Measurements from ENCODE around the gene OR2L13. TPM values are rescaled to one million over a fixed set of nuclear protein-coding genes. Genes with fewer than 3 reads are reported as not detected.
"Not testable (repeated sequence)": the region's sequence is repeated elsewhere in the genome, so short reads cannot be mapped to it uniquely, and the experiment has no call there.

Gene OR2L13
- not detected in 2 replicates for total RNA-seq

GRCh38 chr1:248094884-248095283 lies at the start of gene OR2L13:
TSS of gene OR2L13 (plus strand) at chr1:248095184. CDS start at chr1:248099376, 4,192 bp downstream.
- no peak for DNase-seq (ENCODE audit: low spot score)
- Mint-ChIP-seq H3K27ac (no peak within 1 kb of the TSS), H3K36me3 (ENCODE audit: low read depth) (no peaks in the 10 kb centered on the region), H3K27me3 (ENCODE audit: insufficient read depth) (no peaks in the 10 kb centered on the region), H3K9me3 (peaks cover 8% of the 10 kb centered on the region), H3K4me3 (no peak within 1 kb of the TSS), H3K4me1 (ENCODE audit: low read depth) (no peaks in the 10 kb centered on the region)
- intact Hi-C loops (cut with micrococcal nuclease) = no loop called here

- intact Hi-C loops (cut with micrococcal nuclease) = no loop called here
- no peak overlapping the region for H3K27ac Mint-ChIP-seq
These were observed 49.8 kb upstream of the OR2L13 start for GRCh38 chr1:248045209-248045608.

GRCh38 chr1:248046536-248046935 lies 48.4 kb upstream of the OR2L13 start, which contains the start of gene OR2L3:
TSS of gene OR2L3 (plus strand) at chr1:248046836. CDS start at chr1:248060682, 13,846 bp downstream.
- peaks cover 17% of the 10 kb centered on the region for H3K9me3 Mint-ChIP-seq
- H3K27ac Mint-ChIP-seq = no peak within 1 kb of the TSS
- no peaks in the 10 kb centered on the region for H3K36me3 Mint-ChIP-seq (ENCODE audit: low read depth)
- no peaks in the 10 kb centered on the region for H3K27me3 Mint-ChIP-seq (ENCODE audit: insufficient read depth)
- intact Hi-C loops (cut with micrococcal nuclease) = no loop called here
- DNase-seq (ENCODE audit: low spot score) = no peak
- H3K4me3 Mint-ChIP-seq = no peak within 1 kb of the TSS
- H3K4me1 Mint-ChIP-seq (ENCODE audit: low read depth) = no peaks in the 10 kb centered on the region

More at GRCh38 chr1:248045209-248045608, 49.8 kb upstream of the OR2L13 start:
- Mint-ChIP-seq H3K4me3 (no peak overlapping the region), H3K27me3 (ENCODE audit: insufficient read depth) (no peaks in the 10 kb centered on the region), H3K9me3 (peaks cover 20% of the 10 kb centered on the region), H3K36me3 (ENCODE audit: low read depth) (no peaks in the 10 kb centered on the region), H3K4me1 (ENCODE audit: low read depth) (no peaks in the 10 kb centered on the region)
- no peak for DNase-seq (ENCODE audit: low spot score)

- no peaks in the 10 kb centered on the region for H3K36me3 Mint-ChIP-seq (ENCODE audit: low read depth)
- no peak overlapping the region for H3K27ac Mint-ChIP-seq
- peaks cover 17% of the 10 kb centered on the region for H3K9me3 Mint-ChIP-seq
- no peak overlapping the region for H3K4me3 Mint-ChIP-seq
- H3K4me1 Mint-ChIP-seq (ENCODE audit: low read depth) = no peaks in the 10 kb centered on the region
- no peak for DNase-seq (ENCODE audit: low spot score)
- intact Hi-C loops (cut with micrococcal nuclease) = no loop called here
- no peaks in the 10 kb centered on the region for H3K27me3 Mint-ChIP-seq (ENCODE audit: insufficient read depth)
These were observed 48.0 kb upstream of the OR2L13 start for GRCh38 chr1:248047008-248047407.

GRCh38 chr1:248054671-248055070 lies 40.3 kb upstream of the OR2L13 start:
- Mint-ChIP-seq H3K4me3 (no peak overlapping the region), H3K4me1 (ENCODE audit: low read depth) (no peaks in the 10 kb centered on the region), H3K9me3 (peaks cover 25% of the 10 kb centered on the region), H3K36me3 (ENCODE audit: low read depth) (no peaks in the 10 kb centered on the region), H3K27ac (no peak overlapping the region), H3K27me3 (ENCODE audit: insufficient read depth) (no peaks in the 10 kb centered on the region)
- intact Hi-C loops (cut with micrococcal nuclease) = no loop called here
- DNase-seq (ENCODE audit: low spot score) = no peak

GRCh38 chr1:248055261-248055660 lies 39.7 kb upstream of the OR2L13 start:
- H3K27me3 Mint-ChIP-seq (ENCODE audit: insufficient read depth) = no peaks in the 10 kb centered on the region
- intact Hi-C loops (cut with micrococcal nuclease) = no loop called here
- H3K27ac Mint-ChIP-seq = no peak overlapping the region
- DNase-seq (ENCODE audit: low spot score) = no peak
- H3K4me3 Mint-ChIP-seq = no peak overlapping the region
- no peaks in the 10 kb centered on the region for H3K36me3 Mint-ChIP-seq (ENCODE audit: low read depth)
- H3K4me1 Mint-ChIP-seq (ENCODE audit: low read depth) = no peaks in the 10 kb centered on the region
- H3K9me3 Mint-ChIP-seq = peaks cover 25% of the 10 kb centered on the region

GRCh38 chr1:248065071-248065470 lies 29.9 kb upstream of the OR2L13 start:
- no peak for DNase-seq (ENCODE audit: low spot score)
- no peak overlapping the region for H3K4me3 Mint-ChIP-seq
- intact Hi-C loops (cut with micrococcal nuclease) = no loop called here
- H3K36me3 Mint-ChIP-seq (ENCODE audit: low read depth) = no peaks in the 10 kb centered on the region
- H3K9me3 Mint-ChIP-seq = peaks cover 9% of the 10 kb centered on the region
- no peak overlapping the region for H3K27ac Mint-ChIP-seq
- H3K4me1 Mint-ChIP-seq (ENCODE audit: low read depth) = no peaks in the 10 kb centered on the region
- no peaks in the 10 kb centered on the region for H3K27me3 Mint-ChIP-seq (ENCODE audit: insufficient read depth)

GRCh38 chr1:248065604-248066003 lies 29.4 kb upstream of the OR2L13 start:
- Mint-ChIP-seq H3K27me3 (ENCODE audit: insufficient read depth) (no peaks in the 10 kb centered on the region), H3K4me3 (no peak overlapping the region), H3K4me1 (ENCODE audit: low read depth) (no peaks in the 10 kb centered on the region), H3K27ac (no peak overlapping the region), H3K36me3 (ENCODE audit: low read depth) (no peaks in the 10 kb centered on the region), H3K9me3 (peaks cover 14% of the 10 kb centered on the region)
- no peak for DNase-seq (ENCODE audit: low spot score)
- intact Hi-C loops (cut with micrococcal nuclease) = no loop called here

- H3K4me3 Mint-ChIP-seq; H3K27ac Mint-ChIP-seq; H3K27me3 Mint-ChIP-seq (ENCODE audit: insufficient read depth); H3K4me1 Mint-ChIP-seq (ENCODE audit: low read depth); DNase-seq (ENCODE audit: low spot score); H3K9me3 Mint-ChIP-seq; intact Hi-C loops (cut with micrococcal nuclease); H3K36me3 Mint-ChIP-seq (ENCODE audit: low read depth): not testable (repeated sequence)
These were observed 11.1 kb upstream of the OR2L13 start for GRCh38 chr1:248083864-248084263.

- no peak for DNase-seq (ENCODE audit: low spot score)
- H3K4me1 Mint-ChIP-seq (ENCODE audit: low read depth) = no peaks in the 10 kb centered on the region
- no peaks in the 10 kb centered on the region for H3K36me3 Mint-ChIP-seq (ENCODE audit: low read depth)
- H3K27ac Mint-ChIP-seq = no peak overlapping the region
- H3K9me3 Mint-ChIP-seq = peaks cover 4% of the 10 kb centered on the region
- no peaks in the 10 kb centered on the region for H3K27me3 Mint-ChIP-seq (ENCODE audit: insufficient read depth)
- intact Hi-C loops (cut with micrococcal nuclease) = no loop called here
- H3K4me3 Mint-ChIP-seq = no peak overlapping the region
These were observed 3.5 kb downstream of the OR2L13 start for GRCh38 chr1:248098529-248098928.

GRCh38 chr1:248102847-248103246 lies 7.9 kb downstream of the OR2L13 start:
- intact Hi-C loops (cut with micrococcal nuclease) = loop anchor here (2.0 kb wide), 1 partner anchor 166 kb away; no protein-coding TSS in a partner anchor
- Mint-ChIP-seq H3K27me3 (ENCODE audit: insufficient read depth) (no peaks in the 10 kb centered on the region), H3K9me3 (peaks cover 3% of the 10 kb centered on the region), H3K36me3 (ENCODE audit: low read depth) (no peaks in the 10 kb centered on the region), H3K4me3 (no peak overlapping the region), H3K4me1 (ENCODE audit: low read depth) (no peaks in the 10 kb centered on the region), H3K27ac (no peak overlapping the region)
- DNase-seq (ENCODE audit: low spot score) = no peak

- H3K36me3 Mint-ChIP-seq (ENCODE audit: low read depth) = no peaks in the 10 kb centered on the region
- no peak overlapping the region for H3K27ac Mint-ChIP-seq
- H3K27me3 Mint-ChIP-seq (ENCODE audit: insufficient read depth) = no peaks in the 10 kb centered on the region
- no peak overlapping the region for H3K4me3 Mint-ChIP-seq
- no peaks in the 10 kb centered on the region for H3K4me1 Mint-ChIP-seq (ENCODE audit: low read depth)
- DNase-seq (ENCODE audit: low spot score) = no peak
- intact Hi-C loops (cut with micrococcal nuclease) = no loop called here
- peaks cover 40% of the 10 kb centered on the region for H3K9me3 Mint-ChIP-seq
These were observed 16.2 kb downstream of the OR2L13 start for GRCh38 chr1:248111157-248111556.

- H3K4me1 Mint-ChIP-seq (ENCODE audit: low read depth) = no peaks in the 10 kb centered on the region
- H3K36me3 Mint-ChIP-seq (ENCODE audit: low read depth) = no peaks in the 10 kb centered on the region
- H3K4me3 Mint-ChIP-seq = no peak overlapping the region
These were observed 19.9 kb downstream of the OR2L13 start for GRCh38 chr1:248114890-248115289.

GRCh38 chr1:248127653-248128052 lies 32.7 kb downstream of the OR2L13 start:
- DNase-seq (ENCODE audit: low spot score) = no peak
- Mint-ChIP-seq H3K9me3 (peaks cover 29% of the 10 kb centered on the region), H3K4me1 (ENCODE audit: low read depth) (no peaks in the 10 kb centered on the region), H3K36me3 (ENCODE audit: low read depth) (no peaks in the 10 kb centered on the region), H3K27ac (no peak overlapping the region), H3K27me3 (ENCODE audit: insufficient read depth) (no peaks in the 10 kb centered on the region), H3K4me3 (no peak overlapping the region)
- intact Hi-C loops (cut with micrococcal nuclease) = no loop called here

More at GRCh38 chr1:248114890-248115289, 19.9 kb downstream of the OR2L13 start:
- no peak for DNase-seq (ENCODE audit: low spot score)
- Mint-ChIP-seq H3K9me3 (peaks cover 32% of the 10 kb centered on the region), H3K27ac (no peak overlapping the region), H3K27me3 (ENCODE audit: insufficient read depth) (no peaks in the 10 kb centered on the region)
- intact Hi-C loops (cut with micrococcal nuclease) = no loop called here

Data from activated T-helper 1 cell treated with anti-CD3 and anti-CD28 coated beads, Interleukin-12 subunit alpha, Interleukin-12 subunit beta, Interleukin-2, Interleukin-4 antibody, amounts not matched to agents 30 ng/mL and 10 ng/mL and 1 ng/mL, durations not matched to agents 14 hours and 24 hours and 36 hours (primary cell).